Adipocyte (in vitro differentiated cells): Measurements from ENCODE around the gene COX6A2.

Experiments
- DNase-seq: peaks from one replicate; pipeline ENCODE4 v3.0.0-alpha.2; 2015; ENCODE audit warnings: low read depth
- H3K27me3 ChIP-seq: replicated peaks from 2 replicates; pipeline ENCODE4 v1.7.0; 2013; ENCODE audit warnings: mild to moderate bottlenecking, low read length, moderate library complexity; ENCODE audit not compliant: control insufficient read depth, insufficient read depth
- H3K36me3 ChIP-seq: 2 replicates; pipeline ENCODE4 v1.7.0; 2013; ENCODE audit warnings: low read length, mild to moderate bottlenecking, moderate library complexity; ENCODE audit not compliant: control insufficient read depth, insufficient read depth, severe bottlenecking
- H3K4me1 ChIP-seq: 2 replicates; pipeline ENCODE4 v1.7.0; 2013; ENCODE audit warnings: mild to moderate bottlenecking, low read length, moderate library complexity; ENCODE audit not compliant: control insufficient read depth, insufficient read depth
- H3K4me3 ChIP-seq: 2 replicates; pipeline ENCODE4 v1.7.0; 2013; ENCODE audit warnings: mild to moderate bottlenecking, low read length, moderate library complexity
- H3K9ac ChIP-seq: 2 replicates; pipeline ENCODE4 v1.7.0; 2013; ENCODE audit warnings: mild to moderate bottlenecking, low read length, moderate library complexity
- H3K9me3 ChIP-seq: 2 replicates; pipeline ENCODE4 v1.7.0; 2013; ENCODE audit warnings: mild to moderate bottlenecking, low read length, moderate library complexity; ENCODE audit not compliant: control insufficient read depth

Gene COX6A2

GRCh38 chr16:31428279-31428597, at the start of gene COX6A2:
Gene COX6A2, minus strand, starts transcription at chr16:31428360. Its CDS starts 35 bp downstream, at chr16:31428325.
- peaks cover 10% of the 10 kb centered on the region for H3K9me3 ChIP-seq
- no peaks in the 10 kb centered on the region for H3K36me3 ChIP-seq
- H3K27me3 ChIP-seq: peaks cover 17% of the 10 kb centered on the region
- H3K9ac ChIP-seq: no peak within 1 kb of the TSS
- H3K4me1 ChIP-seq: peaks cover 4% of the 10 kb centered on the region
- H3K4me3 ChIP-seq: peak within 1 kb of the TSS; percentile 66
- DNase-seq: no peak

GRCh38 chr16:31477220-31478216, 49.4 kb upstream of the COX6A2 start:
- DNase-seq: no peak
- Histone ChIP-seq H3K4me3 (no peak overlapping the region), H3K27me3 (peaks cover 8% of the 10 kb centered on the region)

GRCh38 chr16:31476303-31477219, 48.4 kb upstream of the COX6A2 start:
- Histone ChIP-seq H3K27me3 (peaks cover 8% of the 10 kb centered on the region), H3K9ac (no peak overlapping the region), H3K4me3 (no peak overlapping the region), H3K36me3 (peaks cover 21% of the 10 kb centered on the region), H3K9me3 (no peaks in the 10 kb centered on the region), H3K4me1 (peaks cover 22% of the 10 kb centered on the region)
- no peak for DNase-seq

More at GRCh38 chr16:31477220-31478216, 49.4 kb upstream of the COX6A2 start:
- Histone ChIP-seq H3K9me3 (no peaks in the 10 kb centered on the region), H3K9ac (no peak overlapping the region), H3K4me1 (peaks cover 17% of the 10 kb centered on the region), H3K36me3 (peaks cover 21% of the 10 kb centered on the region)

- H3K4me3 ChIP-seq: no peak overlapping the region
- H3K27me3 ChIP-seq: peaks cover 3% of the 10 kb centered on the region
- peaks cover 21% of the 10 kb centered on the region for H3K36me3 ChIP-seq
- no peak for DNase-seq
- H3K9me3 ChIP-seq: no peaks in the 10 kb centered on the region
- H3K4me1 ChIP-seq: peaks cover 27% of the 10 kb centered on the region
- no peak overlapping the region for H3K9ac ChIP-seq
Observed at GRCh38 chr16:31475946-31476302, 47.8 kb upstream of the COX6A2 start.

DNA sequence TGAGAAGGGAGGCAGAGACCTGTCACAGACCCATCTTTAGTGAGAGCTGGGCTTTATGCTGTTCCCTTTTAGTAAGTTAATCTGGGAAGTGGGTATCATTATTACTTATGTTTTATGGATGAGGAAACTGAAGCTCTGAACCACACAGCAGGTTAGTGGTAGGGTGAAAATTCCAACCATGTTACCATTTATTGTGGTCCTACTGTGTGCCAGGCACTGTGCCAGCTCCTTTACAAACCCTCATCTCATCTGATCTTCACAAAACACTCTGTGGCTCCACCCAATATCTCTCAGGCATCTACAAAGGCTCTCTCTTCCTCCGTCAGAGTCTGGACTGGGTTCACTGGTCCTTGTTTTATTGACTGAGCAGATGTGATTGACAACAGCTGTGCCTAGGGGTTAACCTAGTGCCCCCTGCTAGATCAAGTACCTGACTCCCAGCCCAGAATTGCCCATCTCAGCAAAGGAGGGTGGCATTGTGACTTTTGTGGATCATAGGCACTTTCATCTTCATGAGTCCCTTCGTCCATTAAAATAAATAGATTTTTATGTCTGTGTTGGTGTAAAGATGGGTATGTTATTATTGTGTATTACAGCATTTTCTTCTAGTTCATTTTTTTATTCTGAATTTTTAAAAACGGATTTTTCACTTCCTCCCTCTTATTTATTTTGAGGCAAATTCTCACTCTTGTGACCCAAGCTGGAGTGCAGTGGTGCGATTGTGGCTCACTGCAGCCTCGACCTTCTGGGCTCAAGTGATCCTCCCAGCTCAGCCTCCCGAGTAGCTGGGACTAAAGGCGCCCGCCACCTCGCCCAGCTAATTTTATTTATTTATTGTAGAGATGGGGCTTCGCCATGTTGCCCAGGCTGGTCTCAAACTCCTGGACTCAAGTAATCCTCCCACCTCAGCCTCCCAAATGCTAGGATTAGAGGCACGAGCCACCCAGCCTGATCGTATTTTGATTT, 46.9 kb upstream of the COX6A2 start:
- Histone ChIP-seq H3K4me3 (no peak overlapping the region), H3K4me1 (peaks cover 27% of the 10 kb centered on the region), H3K9me3 (no peaks in the 10 kb centered on the region), H3K9ac (peak overlapping the region; percentile 19), H3K27me3 (no peaks in the 10 kb centered on the region), H3K36me3 (peaks cover 21% of the 10 kb centered on the region)
- no peak for DNase-seq

- H3K9me3 ChIP-seq: no peaks in the 10 kb centered on the region
- DNase-seq: peak; percentile 25
- H3K4me3 ChIP-seq: no peak overlapping the region
- no peaks in the 10 kb centered on the region for H3K27me3 ChIP-seq
- peak overlapping the region; percentile 19 for H3K9ac ChIP-seq
- peaks cover 27% of the 10 kb centered on the region for H3K4me1 ChIP-seq
- H3K36me3 ChIP-seq: peaks cover 21% of the 10 kb centered on the region
Observed at GRCh38 chr16:31474173-31474714, 46.1 kb upstream of the COX6A2 start.

- no peaks in the 10 kb centered on the region for H3K9me3 ChIP-seq
- H3K9ac ChIP-seq: no peak overlapping the region
- no peaks in the 10 kb centered on the region for H3K27me3 ChIP-seq
- no peak for DNase-seq
- peak overlapping the region; percentile 87 for H3K4me3 ChIP-seq
- H3K36me3 ChIP-seq: peaks cover 21% of the 10 kb centered on the region
- peaks cover 27% of the 10 kb centered on the region for H3K4me1 ChIP-seq
Observed at GRCh38 chr16:31473264-31473984, 45.3 kb upstream of the COX6A2 start.

- Histone ChIP-seq H3K4me1 (peaks cover 27% of the 10 kb centered on the region), H3K36me3 (peaks cover 16% of the 10 kb centered on the region), H3K9me3 (no peaks in the 10 kb centered on the region), H3K9ac (peak overlapping the region; percentile 94), H3K27me3 (no peaks in the 10 kb centered on the region), H3K4me3 (peak overlapping the region; percentile 87)
- DNase-seq: peak; percentile 89
Observed at GRCh38 chr16:31472709-31473203, 44.6 kb upstream of the COX6A2 start.

DNA sequence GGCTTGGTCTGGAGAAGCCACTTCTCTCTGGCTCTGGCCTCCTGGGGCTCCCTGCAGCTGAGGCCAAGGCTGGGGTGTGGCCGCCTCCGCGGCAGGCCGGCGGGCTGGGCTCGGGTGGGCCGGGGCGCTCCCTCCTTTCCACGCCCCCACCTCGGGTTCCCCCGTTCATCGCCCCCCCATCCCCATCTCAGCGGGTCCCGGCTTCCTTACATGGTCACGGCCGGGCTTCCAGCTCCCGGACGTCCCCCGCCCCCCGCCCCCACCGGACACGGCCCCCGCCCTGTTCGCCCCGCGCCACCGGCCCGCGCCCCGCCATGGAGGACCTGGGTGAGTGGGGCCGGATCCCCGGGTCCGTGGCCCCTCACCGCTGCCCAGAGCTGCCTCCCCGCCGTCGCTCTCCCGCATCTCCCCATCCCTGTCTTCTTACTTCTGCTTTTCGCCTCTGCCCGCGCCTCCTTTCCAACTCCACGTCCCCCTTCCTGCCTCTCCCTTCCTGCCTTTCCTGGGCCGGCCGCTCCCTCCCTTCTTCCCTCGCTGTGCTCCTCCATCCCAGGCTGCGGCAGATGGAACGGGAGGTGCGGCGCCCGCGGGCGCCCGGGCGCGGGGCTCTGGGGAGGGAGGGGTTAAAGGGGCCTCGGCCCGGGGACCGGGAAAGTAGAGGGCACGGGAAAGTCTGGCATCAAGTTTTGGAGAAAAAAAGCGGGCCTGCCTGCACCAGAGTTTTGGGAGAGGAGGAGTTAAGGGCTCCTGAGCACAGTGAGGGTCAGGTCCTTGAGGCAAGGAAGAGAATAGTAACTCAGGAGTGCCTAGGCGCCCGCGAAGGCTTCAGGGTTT, 43.9 kb upstream of the COX6A2 start, which contains the start of gene TGFB1I1:
Gene TGFB1I1, plus strand, starts transcription at position 278 of the 834 bp plus-strand sequence. Its CDS starts 37 bp downstream, at position 315.
- no peaks in the 10 kb centered on the region for H3K9me3 ChIP-seq
- peaks cover 14% of the 10 kb centered on the region for H3K36me3 ChIP-seq
- peak within 1 kb of the TSS; percentile 94 for H3K9ac ChIP-seq
- H3K4me1 ChIP-seq: peaks cover 27% of the 10 kb centered on the region
- H3K4me3 ChIP-seq: peak within 1 kb of the TSS; percentile 87
- no peaks in the 10 kb centered on the region for H3K27me3 ChIP-seq
- DNase-seq: peak; percentile 90
